GM18520 (cell line): ENCODE results near the gene RLN1.
"Not testable (repeated sequence)": the region's sequence is repeated elsewhere in the genome, so short reads cannot be mapped to it uniquely, and the experiment has no call there.

Experiments used
- ATAC-seq: cut with Tn5 transposase; IDR thresholded peaks from one replicate; pipeline ENCODE4 v1.9.1; 2021; ENCODE audit not compliant: unreplicated experiment

Gene RLN1

GRCh38 chr9:5326187-5326586 lies 13.5 kb downstream of the RLN1 start:
- ATAC-seq: no peak

- not testable (repeated sequence) for ATAC-seq
These were observed 18.1 kb downstream of the RLN1 start for GRCh38 chr9:5321601-5322000.

GRCh38 chr9:5321058-5321457 lies 18.6 kb downstream of the RLN1 start:
- ATAC-seq: no peak

GRCh38 chr9:5316406-5316805 lies 23.3 kb downstream of the RLN1 start:
- not testable (repeated sequence) for ATAC-seq

GRCh38 chr9:5315187-5315923 lies 24.3 kb downstream of the RLN1 start:
- ATAC-seq: no peak

GRCh38 chr9:5310851-5311250 lies 28.8 kb downstream of the RLN1 start:
- ATAC-seq: no peak

GRCh38 chr9:5305741-5306140 lies 33.9 kb downstream of the RLN1 start:
- no peak for ATAC-seq

- peak; percentile 97 for ATAC-seq
These were observed 35.6 kb downstream of the RLN1 start, which contains the start of gene RLN2 for GRCh38 chr9:5303840-5304795. TSS of gene RLN2 (minus strand) at chr9:5304716. CDS start at chr9:5304580, 136 bp downstream.

- no peak for ATAC-seq
These were observed 38.1 kb downstream of the RLN1 start for GRCh38 chr9:5301544-5301943.

- no peak for ATAC-seq
These were observed 47.5 kb downstream of the RLN1 start for GRCh38 chr9:5292141-5292540.

- ATAC-seq: no peak
These were observed 51.1 kb downstream of the RLN1 start for GRCh38 chr9:5288591-5288990.

- no peak for ATAC-seq
These were observed 53.4 kb downstream of the RLN1 start for GRCh38 chr9:5286262-5286661.
